ENCODE results near the gene RGS7BP. TPM values are rescaled to one million over a fixed set of nuclear protein-coding genes. Genes with fewer than 3 reads are reported as not detected.
A peak's percentile ranks its signal among the peaks of the same experiment; 100 is the strongest.

RGS7BP gene
- total RNA-seq, 4 donors from 2014 or later: 2.3 to 19.4 (median 7.2) TPM

DNA sequence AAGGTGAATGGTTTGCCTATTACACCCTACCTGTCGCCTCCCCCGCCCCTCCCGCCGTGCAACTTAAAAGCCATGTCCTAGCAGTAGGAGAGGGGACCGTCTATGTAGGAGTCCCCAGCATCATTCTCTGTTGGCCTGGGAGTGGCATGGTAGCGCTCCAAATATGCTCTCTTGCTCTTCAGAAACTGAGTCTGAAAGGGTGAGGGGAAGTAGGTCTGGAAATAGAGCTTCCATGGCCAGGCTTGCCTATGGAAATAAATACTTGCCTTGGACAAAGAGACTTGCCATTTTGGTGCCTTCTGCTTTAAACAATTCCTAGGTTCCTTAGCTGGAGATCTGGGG, 1.4 kb downstream of the RGS7BP start:
- Histone ChIP-seq H3K36me3 (no peaks in the 10 kb centered on the region), H3K27me3 (no peaks in the 10 kb centered on the region), H3K9me3 (no peaks in the 10 kb centered on the region), H3K4me3 (peak overlapping the region; percentile 37 to 40), H3K27ac (no peak overlapping the region), H3K4me1 (peaks cover 0 to 4% of the 10 kb centered on the region in 2 donors)
- no peak for TF ChIP-seq POLR2A (IDR thresholded peaks at IDR 0.05)
- TF ChIP-seq, protein P1, sequence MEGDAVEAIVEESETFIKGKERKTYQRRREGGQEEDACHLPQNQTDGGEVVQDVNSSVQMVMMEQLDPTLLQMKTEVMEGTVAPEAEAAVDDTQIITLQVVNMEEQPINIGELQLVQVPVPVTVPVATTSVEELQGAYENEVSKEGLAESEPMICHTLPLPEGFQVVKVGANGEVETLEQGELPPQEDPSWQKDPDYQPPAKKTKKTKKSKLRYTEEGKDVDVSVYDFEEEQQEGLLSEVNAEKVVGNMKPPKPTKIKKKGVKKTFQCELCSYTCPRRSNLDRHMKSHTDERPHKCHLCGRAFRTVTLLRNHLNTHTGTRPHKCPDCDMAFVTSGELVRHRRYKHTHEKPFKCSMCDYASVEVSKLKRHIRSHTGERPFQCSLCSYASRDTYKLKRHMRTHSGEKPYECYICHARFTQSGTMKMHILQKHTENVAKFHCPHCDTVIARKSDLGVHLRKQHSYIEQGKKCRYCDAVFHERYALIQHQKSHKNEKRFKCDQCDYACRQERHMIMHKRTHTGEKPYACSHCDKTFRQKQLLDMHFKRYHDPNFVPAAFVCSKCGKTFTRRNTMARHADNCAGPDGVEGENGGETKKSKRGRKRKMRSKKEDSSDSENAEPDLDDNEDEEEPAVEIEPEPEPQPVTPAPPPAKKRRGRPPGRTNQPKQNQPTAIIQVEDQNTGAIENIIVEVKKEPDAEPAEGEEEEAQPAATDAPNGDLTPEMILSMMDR (IDR thresholded peaks at IDR 0.05): no peak
- no peak for DNase-seq
- intact Hi-C loops (cut with DNase I; ENCODE audit: low total_unique reads): no loop called here

DNA sequence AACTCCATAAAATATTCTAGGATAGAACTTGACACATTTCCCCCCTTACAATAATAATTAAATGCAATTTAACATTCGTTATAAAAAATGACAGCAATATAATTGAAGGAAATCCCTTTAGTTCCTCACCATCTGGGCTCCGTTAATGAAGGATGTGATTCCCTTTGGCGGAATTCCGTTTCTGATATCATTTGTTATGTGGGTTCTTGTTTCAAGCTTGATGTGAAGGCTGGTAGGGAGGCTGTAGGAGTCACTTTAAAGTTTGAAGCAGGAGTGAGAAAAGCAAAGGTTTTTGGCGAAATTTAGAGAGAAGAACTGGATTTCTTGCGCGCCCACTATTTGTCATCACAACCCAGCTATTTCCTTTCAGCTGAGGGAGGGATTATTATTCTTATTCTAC, 4.0 kb downstream of the RGS7BP start:
- intact Hi-C loops (cut with DNase I; ENCODE audit: low total_unique reads): no loop called here
- peaks cover 0 to 4% of the 10 kb centered on the region in 2 donors for H3K4me1 ChIP-seq
- H3K27ac ChIP-seq: no peak overlapping the region

DNA sequence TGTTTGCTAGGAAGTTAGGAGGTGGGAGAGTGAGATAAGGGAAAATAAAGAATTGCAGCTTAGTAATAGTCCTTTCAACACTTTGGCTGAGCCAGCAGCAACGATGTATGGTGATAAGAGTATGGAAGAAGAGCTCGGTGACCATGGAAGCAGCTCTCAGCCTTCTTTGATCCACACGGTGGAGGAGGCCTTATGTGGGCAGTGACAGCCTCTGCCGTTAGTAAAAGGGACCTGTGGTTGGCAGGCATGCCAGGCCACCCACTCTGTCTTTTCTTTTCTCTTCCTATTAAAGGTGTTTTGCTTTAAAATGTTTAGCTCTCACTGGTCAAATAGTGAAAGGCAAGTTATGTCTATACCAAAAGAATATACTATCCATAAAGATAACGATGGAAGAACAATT, 7.7 kb downstream of the RGS7BP start:
- intact Hi-C loops (cut with DNase I; ENCODE audit: low total_unique reads): no loop called here
- TF ChIP-seq, protein P1 (IDR thresholded peaks at IDR 0.05): no peak
- TF ChIP-seq POLR2A (IDR thresholded peaks at IDR 0.05): no peak
- no peaks in the 10 kb centered on the region for H3K36me3 ChIP-seq
- H3K27ac ChIP-seq: no peak overlapping the region
- no peaks in the 10 kb centered on the region for H3K9me3 ChIP-seq
- H3K4me3 ChIP-seq: no peak overlapping the region
- H3K4me1 ChIP-seq: no peaks in the 10 kb centered on the region
- no peak for DNase-seq
- H3K27me3 ChIP-seq: no peaks in the 10 kb centered on the region

More for the DNA sequence above, 4.0 kb downstream of the RGS7BP start:
- no peaks in the 10 kb centered on the region for H3K36me3 ChIP-seq
- H3K4me3 ChIP-seq: no peak overlapping the region
- no peaks in the 10 kb centered on the region for H3K9me3 ChIP-seq
- TF ChIP-seq POLR2A (IDR thresholded peaks at IDR 0.05): no peak
- TF ChIP-seq, protein P1 (IDR thresholded peaks at IDR 0.05): no peak
- no peaks in the 10 kb centered on the region for H3K27me3 ChIP-seq
- no peak for DNase-seq

DNA sequence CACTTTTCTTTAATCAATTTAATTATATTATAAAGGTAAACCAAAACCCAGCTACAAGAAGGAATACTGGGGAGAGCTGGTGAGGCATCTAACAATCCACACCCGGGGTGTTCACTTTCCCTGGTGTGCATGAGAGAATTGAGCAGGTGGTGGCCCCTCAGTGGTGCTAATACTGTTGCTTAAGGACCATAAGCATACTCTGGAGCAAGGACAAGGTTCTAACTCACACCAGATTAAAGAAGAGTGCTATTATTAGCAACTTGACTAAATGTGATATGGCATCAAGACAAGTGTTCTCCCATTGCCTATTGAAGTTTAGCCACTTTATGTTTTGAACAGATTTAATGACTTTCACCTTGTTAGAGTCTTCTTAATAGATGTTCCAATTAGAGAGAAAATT, 8.8 kb downstream of the RGS7BP start:
- Histone ChIP-seq H3K4me3 (no peak overlapping the region), H3K9me3 (no peaks in the 10 kb centered on the region), H3K27me3 (no peaks in the 10 kb centered on the region), H3K4me1 (no peaks in the 10 kb centered on the region), H3K27ac (no peak overlapping the region), H3K36me3 (no peaks in the 10 kb centered on the region)
- TF ChIP-seq, protein P1 (IDR thresholded peaks at IDR 0.05): no peak
- no peak for TF ChIP-seq POLR2A (IDR thresholded peaks at IDR 0.05)
- no peak for DNase-seq
- intact Hi-C loops (cut with DNase I; ENCODE audit: low total_unique reads): no loop called here

DNA sequence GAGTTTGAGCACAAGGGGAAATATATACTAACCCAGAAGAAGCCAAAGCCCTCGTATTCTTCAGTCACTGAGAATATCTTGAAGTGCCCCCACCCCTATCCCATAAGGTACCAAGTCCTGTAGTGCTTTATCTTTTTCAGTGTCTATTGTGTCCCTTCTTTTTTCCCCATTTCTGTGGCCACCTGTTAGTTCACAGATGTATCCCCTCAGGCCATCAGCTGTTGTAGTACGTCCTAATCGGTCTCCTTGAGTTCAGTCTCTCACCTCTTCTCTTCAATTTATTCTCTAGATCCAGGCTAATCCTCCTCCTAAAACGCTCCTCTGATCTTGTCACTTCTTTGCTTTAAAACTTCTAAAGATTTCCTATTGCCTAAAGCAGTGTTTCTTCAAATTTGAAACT, 10.4 kb downstream of the RGS7BP start:
- Histone ChIP-seq H3K4me1 (no peaks in the 10 kb centered on the region), H3K36me3 (no peaks in the 10 kb centered on the region), H3K27me3 (no peaks in the 10 kb centered on the region), H3K27ac (no peak overlapping the region), H3K4me3 (no peak overlapping the region), H3K9me3 (no peaks in the 10 kb centered on the region)
- no peak for TF ChIP-seq POLR2A (IDR thresholded peaks at IDR 0.05)
- TF ChIP-seq, protein P1 (IDR thresholded peaks at IDR 0.05): no peak
- no peak for DNase-seq
- intact Hi-C loops (cut with DNase I; ENCODE audit: low total_unique reads): no loop called here
